MCF 10A (cell line): ENCODE measurements around the gene BNC1. TPM values are rescaled to one million over a fixed set of nuclear protein-coding genes. Genes with fewer than 3 reads are reported as not detected.
A peak's percentile ranks its signal among the peaks of the same experiment; 100 is the strongest.
"Not testable (repeated sequence)": the region's sequence is repeated elsewhere in the genome, so short reads cannot be mapped to it uniquely, and the experiment has no call there.

Experiments
- BruUV-seq: library from RNA; stranded (reverse); fragments of 400-500 nt; replicated peaks from 2 replicates; lab custom pipeline; 2021; lab: Mats Ljungman, UMichigan
- CTCF ChIA-PET: fragments of 300-600 bp; sonication (Branson Sonifier 250); formaldehyde crosslinking; extraction: SDS; loops from one replicate; lab custom pipeline; 2021; ENCODE audit warnings: antibody characterized with exemption, inconsistent platforms; lab: Yijun Ruan, JAX
- POLR2A ChIA-PET: fragments of 300-600, 350-650 bp; sonication (Branson Sonifier 250); formaldehyde crosslinking; extraction: SDS; loops from one replicate; lab custom pipeline; 2020; ENCODE audit warnings: antibody characterized with exemption, inconsistent platforms; lab: Yijun Ruan, JAX
- DNase-seq: peaks from one replicate; pipeline ENCODE4 v3.0.0-alpha.2; 2018; ENCODE audit not compliant: unreplicated experiment
- H3K27ac Mint-ChIP-seq: one replicate; pipeline ENCODE4 v1.8.0; 2022; ENCODE audit warnings: mild to moderate bottlenecking, low read depth, mixed read lengths; ENCODE audit not compliant: unreplicated experiment
- H3K27me3 Mint-ChIP-seq: one replicate; pipeline ENCODE4 v1.8.0; 2022; ENCODE audit warnings: mixed read lengths; ENCODE audit not compliant: insufficient read depth, unreplicated experiment
- H3K36me3 Mint-ChIP-seq: one replicate; pipeline ENCODE4 v1.8.0; 2022; ENCODE audit warnings: mild to moderate bottlenecking, moderate library complexity, mixed read lengths; ENCODE audit not compliant: insufficient read depth, unreplicated experiment
- H3K4me1 Mint-ChIP-seq: one replicate; pipeline ENCODE4 v1.8.0; 2022; ENCODE audit warnings: mixed read lengths; ENCODE audit not compliant: insufficient read depth, unreplicated experiment
- H3K4me3 Mint-ChIP-seq: one replicate; pipeline ENCODE4 v1.8.0; 2022; ENCODE audit warnings: mild to moderate bottlenecking, moderate library complexity, mixed read lengths; ENCODE audit not compliant: unreplicated experiment
- H3K9me3 Mint-ChIP-seq: one replicate; pipeline ENCODE4 v1.8.0; 2022; ENCODE audit warnings: mixed read lengths; ENCODE audit not compliant: unreplicated experiment
- CTCF ChIP-seq: fragments of 200-600 bp; IDR thresholded peaks from one replicate; pipeline ENCODE4 v1.8.0; 2022; ENCODE audit warnings: antibody characterized with exemption, mild to moderate bottlenecking; ENCODE audit not compliant: unreplicated experiment
- intact Hi-C: fragments of 100-400 bp; cut with micrococcal nuclease; formaldehyde crosslinking; loops from 2 replicates; pipeline ENCODE4 v1.14.1; 2022
- total RNA-seq: library from RNA; stranded (reverse); gene quantifications from 2 replicates; pipeline ENCODE4 v1.2.3, GENCODE V29; 2022

Gene BNC1
- total RNA-seq, 1 experiment from 2014 or later: 93.5 TPM

- POLR2A ChIA-PET: interaction anchor here (0.7 to 5.7 kb wide), 13 partner anchors 31 to 313 kb away, joined by 3 to 45 read pairs (median 4); no protein-coding TSS in a partner anchor
- intact Hi-C loops: loop anchor here (1.0 to 10.0 kb wide), 4 partner anchors 132 to 786 kb away; no protein-coding TSS in a partner anchor
- Mint-ChIP-seq H3K4me1 (peaks cover 26% of the 10 kb centered on the region), H3K4me3 (no peak overlapping the region), H3K36me3 (peaks cover 7% of the 10 kb centered on the region), H3K27me3 (no peaks in the 10 kb centered on the region), H3K27ac (no peak overlapping the region), H3K9me3 (no peaks in the 10 kb centered on the region)
- CTCF ChIA-PET: interaction anchor here (0.5 to 11.0 kb wide), 58 partner anchors 9 to 787 kb away, joined by 3 to 234 read pairs (median 5); partner anchors contain the start of gene SH3GL3
- peak; percentile 91 for TF ChIP-seq CTCF
- no TSS peak for BruUV-seq
- DNase-seq: peak; percentile 72
Measured at GRCh38 chr15:83248151-83249029, 36.1 kb downstream of the BNC1 start.

- intact Hi-C loops: loop anchor here (10.0 kb wide), 1 partner anchor 791 kb away; no protein-coding TSS in a partner anchor
Measured at GRCh38 chr15:83243634-83244033, 40.8 kb downstream of the BNC1 start.

GRCh38 chr15:83230242-83230641 is 54.2 kb downstream of the BNC1 start:
- Mint-ChIP-seq H3K27me3 (no peaks in the 10 kb centered on the region), H3K27ac (no peak overlapping the region), H3K9me3 (no peaks in the 10 kb centered on the region), H3K4me3 (no peak overlapping the region), H3K4me1 (no peaks in the 10 kb centered on the region), H3K36me3 (no peaks in the 10 kb centered on the region)
- no peak for TF ChIP-seq CTCF
- BruUV-seq: no TSS peak
- intact Hi-C loops: no loop called here
- CTCF ChIA-PET: no interaction called here
- no peak for DNase-seq
- POLR2A ChIA-PET: no interaction called here

More at GRCh38 chr15:83243634-83244033, 40.8 kb downstream of the BNC1 start:
- BruUV-seq: no TSS peak
- no peaks in the 10 kb centered on the region for H3K4me1 Mint-ChIP-seq
- ChIA-PET CTCF (interaction anchor here (1.8 to 11.0 kb wide), 2 partner anchors 193 to 322 kb away, joined by 7 to 234 read pairs; no protein-coding TSS in a partner anchor), POLR2A (interaction anchor here (0.7 to 1.5 kb wide), 2 partner anchors 15 to 352 kb away, joined by 3 read pairs; no protein-coding TSS in a partner anchor)
- H3K27ac Mint-ChIP-seq: no peak overlapping the region
- no peak for TF ChIP-seq CTCF
- H3K9me3 Mint-ChIP-seq: peaks cover 6% of the 10 kb centered on the region
- no peaks in the 10 kb centered on the region for H3K36me3 Mint-ChIP-seq
- H3K27me3 Mint-ChIP-seq: no peaks in the 10 kb centered on the region
- no peak for DNase-seq
- H3K4me3 Mint-ChIP-seq: no peak overlapping the region

GRCh38 chr15:83225449-83225848 is 59.0 kb downstream of the BNC1 start:
- no peak overlapping the region for H3K4me3 Mint-ChIP-seq
- POLR2A ChIA-PET: no interaction called here
- no peaks in the 10 kb centered on the region for H3K9me3 Mint-ChIP-seq
- no peak overlapping the region for H3K27ac Mint-ChIP-seq
- DNase-seq: no peak
- BruUV-seq: no TSS peak
- intact Hi-C loops: no loop called here
- H3K36me3 Mint-ChIP-seq: peaks cover 6% of the 10 kb centered on the region
- CTCF ChIA-PET: no interaction called here
- TF ChIP-seq CTCF: no peak
- no peaks in the 10 kb centered on the region for H3K27me3 Mint-ChIP-seq
- H3K4me1 Mint-ChIP-seq: no peaks in the 10 kb centered on the region

GRCh38 chr15:83221781-83222180 is 62.7 kb downstream of the BNC1 start:
- DNase-seq, POLR2A ChIA-PET, intact Hi-C loops, BruUV-seq, H3K27ac Mint-ChIP-seq, H3K9me3 Mint-ChIP-seq, H3K4me3 Mint-ChIP-seq, H3K36me3 Mint-ChIP-seq, H3K27me3 Mint-ChIP-seq, H3K4me1 Mint-ChIP-seq: not testable (repeated sequence)
- CTCF ChIA-PET: interaction anchor here (1.1 kb wide), 1 partner anchor 525 kb away, joined by 3 read pairs; no protein-coding TSS in a partner anchor
